Measurements from ENCODE around the gene CABP7. TPM values are rescaled to one million over a fixed set of nuclear protein-coding genes. Genes with fewer than 3 reads are reported as not detected.

The CABP7 gene
- total RNA-seq, 1 experiment from 2014 or later: 2.1 TPM

- Histone ChIP-seq H3K4me3 (ENCODE audit: low read depth in 2 of 2, low read length in 2 of 2) (no peak overlapping the region), H3K4me1 (ENCODE audit: control insufficient read depth, insufficient read depth, low read length) (no peaks in the 10 kb centered on the region), H3K27me3 (ENCODE audit: control insufficient read depth, insufficient read depth, low read length) (no peaks in the 10 kb centered on the region), H3K27ac (ENCODE audit: low read length) (no peak overlapping the region), H3K9me3 (ENCODE audit: control insufficient read depth, insufficient read depth, low read depth, low read length) (no peaks in the 10 kb centered on the region), H3K36me3 (ENCODE audit: control insufficient read depth, insufficient read depth, low read length) (no peaks in the 10 kb centered on the region)
- ATAC-seq: no peak
- BruUV-seq (replicated peaks): no TSS peak
- ChIA-PET CTCF (no interaction called here), POLR2A (no interaction called here)
- intact Hi-C loops (cut with micrococcal nuclease; ENCODE audit: unreplicated experiment) (no loop called here), in situ Hi-C loops (cut with HindIII; ENCODE audit: low pct_unique_long_range_greater_than_20kb, low sequenced_read_pairs) (no loop called here)
- DNase-seq (ENCODE audit: low read depth, low spot score): no peak
- TF ChIP-seq REST (IDR thresholded peaks at IDR 0.05; ENCODE audit: insufficient read depth in 1 of 2, low read depth in 2 of 2, low read length in 1 of 2): no peak
- TF ChIP-seq CTCF (IDR thresholded peaks at IDR 0.05): no peak
- no peak for TF ChIP-seq SIN3A (IDR thresholded peaks at IDR 0.05; ENCODE audit: borderline replicate concordance, insufficient read depth, low read depth, low read length)
- no peak for TF ChIP-seq TCF7L2 (IDR thresholded peaks at IDR 0.05; ENCODE audit: low read depth, low read length)
- no peak for TF ChIP-seq POLR2AphosphoS5 (IDR thresholded peaks at IDR 0.05; ENCODE audit: low read depth, low read length)
These were observed 36.5 kb downstream of the CABP7 start for GRCh38 chr22:29756341-29756740.

DNA sequence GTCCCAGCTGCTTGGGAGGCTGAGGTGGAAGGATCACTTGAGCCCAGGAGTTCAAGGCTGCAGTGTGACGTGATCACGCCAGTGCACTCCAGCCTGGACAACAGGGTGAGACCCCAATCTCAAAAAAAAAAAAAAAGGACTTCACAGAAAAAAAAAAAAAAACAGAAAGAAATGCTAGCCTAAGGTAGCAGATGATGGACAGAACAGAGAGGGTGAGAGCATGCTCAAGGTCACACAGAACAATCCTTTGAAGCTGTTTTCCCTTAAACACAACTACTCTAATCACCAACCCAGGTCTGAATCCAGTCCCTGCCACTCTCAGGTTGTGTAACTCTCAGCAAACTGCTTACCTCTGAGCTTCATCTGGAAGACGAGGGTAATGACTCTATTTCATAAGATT, 37.3 kb downstream of the CABP7 start:
- Histone ChIP-seq H3K27ac (ENCODE audit: low read length) (no peak overlapping the region), H3K27me3 (ENCODE audit: control insufficient read depth, insufficient read depth, low read length) (no peaks in the 10 kb centered on the region), H3K4me3 (ENCODE audit: low read depth in 2 of 2, low read length in 2 of 2) (no peak overlapping the region), H3K9me3 (ENCODE audit: control insufficient read depth, insufficient read depth, low read depth, low read length) (no peaks in the 10 kb centered on the region), H3K4me1 (ENCODE audit: control insufficient read depth, insufficient read depth, low read length) (no peaks in the 10 kb centered on the region), H3K36me3 (ENCODE audit: control insufficient read depth, insufficient read depth, low read length) (no peaks in the 10 kb centered on the region)
- TF ChIP-seq TCF7L2 (IDR thresholded peaks at IDR 0.05; ENCODE audit: low read depth, low read length): no peak
- TF ChIP-seq POLR2AphosphoS5 (IDR thresholded peaks at IDR 0.05; ENCODE audit: low read depth, low read length): no peak
- no peak for TF ChIP-seq CTCF (IDR thresholded peaks at IDR 0.05)
- no peak for TF ChIP-seq REST (IDR thresholded peaks at IDR 0.05; ENCODE audit: insufficient read depth in 1 of 2, low read depth in 2 of 2, low read length in 1 of 2)
- no peak for TF ChIP-seq SIN3A (IDR thresholded peaks at IDR 0.05; ENCODE audit: borderline replicate concordance, insufficient read depth, low read depth, low read length)
- intact Hi-C loops (cut with micrococcal nuclease; ENCODE audit: unreplicated experiment) (no loop called here), in situ Hi-C loops (cut with HindIII; ENCODE audit: low pct_unique_long_range_greater_than_20kb, low sequenced_read_pairs) (no loop called here)
- BruUV-seq (replicated peaks): no TSS peak
- ATAC-seq (no peak), DNase-seq (ENCODE audit: low read depth, low spot score) (no peak)
- CTCF ChIA-PET: interaction anchor here (0.6 kb wide), 1 partner anchor 437 kb away, joined by 5 read pairs; no protein-coding TSS in a partner anchor
- POLR2A ChIA-PET: no interaction called here

Data from Panc1 (cell line).